ENCODE results near the gene CSTPP1. TPM values are rescaled to one million over a fixed set of nuclear protein-coding genes. Genes with fewer than 3 reads are reported as not detected.

CSTPP1 gene
- total and polyA plus RNA-seq, 2 donors (not counting 1 experiment from before 2014, with no cell fraction given): 11.5 to 29.0 TPM

- Mint-ChIP-seq H3K27me3 (peaks cover 19% of the 10 kb centered on the region), H3K27ac (no peak overlapping the region), H3K4me3 (peak overlapping the region; percentile 87), H3K4me1 (peaks cover 12% of the 10 kb centered on the region), H3K9me3 (ENCODE audit: insufficient read depth) (no peaks in the 10 kb centered on the region)
- peak; percentile 8 for DNase-seq
- no peak overlapping the region for H3K4me3 ChIP-seq (ENCODE audit: control extremely low read depth in 1 of 5, extremely low read depth in 1 of 5, insufficient read depth in 1 of 5, low read depth in 2 of 5, low read length in 4 of 5)
- intact Hi-C loops (cut with micrococcal nuclease): loop anchor here (2.0 kb wide), 1 partner anchor 61 kb away; the partner anchor contains the start of gene ACP2
- peaks cover 0 to 44% (median 15%) of the 10 kb centered on the region in 4 experiments for H3K27me3 ChIP-seq (replicated peaks in 1 of 4; ENCODE audit: control extremely low read depth in 1 of 4, control insufficient read depth in 3 of 4, insufficient read depth in 4 of 4, low read length in 3 of 4)
- peaks cover 0 to 13% (median 0%) of the 10 kb centered on the region in 3 donors for H3K9me3 ChIP-seq (ENCODE audit: control extremely low read depth in 1 of 3, control insufficient read depth in 2 of 3, insufficient read depth in 1 of 3, low read length in 2 of 3)
- ChIA-PET POLR2A (interaction anchor here (0.5 to 2.1 kb wide), 3 partner anchors 27 to 581 kb away, joined by 3 to 10 read pairs (median 4); partner anchors contain the start of gene DDB2), CTCF (interaction anchor here (0.8 to 2.4 kb wide), 5 partner anchors 10 to 225 kb away, joined by 3 to 7 read pairs (median 5); no protein-coding TSS in a partner anchor)
- peaks cover 19 to 24% of the 10 kb centered on the region in 2 donors for H3K4me1 ChIP-seq (ENCODE audit: control insufficient read depth in 2 of 2, insufficient read depth in 2 of 2, low read length in 2 of 2)
- no peak overlapping the region for H3K27ac ChIP-seq (ENCODE audit: low read length in 2 of 2)
- no peaks in the 10 kb centered on the region for H4K20me1 ChIP-seq (ENCODE audit: control insufficient read depth, insufficient read depth, low read length, poor library complexity, severe bottlenecking)
- no peaks in the 10 kb centered on the region for H3K79me2 ChIP-seq (ENCODE audit: control insufficient read depth, insufficient read depth, low read length)
- no peaks in the 10 kb centered on the region for H3K36me3 ChIP-seq (replicated peaks in 1 of 2; ENCODE audit: control extremely low read depth in 1 of 2, control insufficient read depth in 1 of 2, extremely low read depth in 1 of 2, insufficient read depth in 2 of 2, low read length in 1 of 2)
- no peak for TF ChIP-seq CTCF (IDR thresholded peaks at IDR 0.05)
- peak overlapping the region; percentile 80 for H2AFZ ChIP-seq (ENCODE audit: insufficient read depth, low read depth, low read length, poor library complexity, severe bottlenecking)
- peak overlapping the region; percentile 94 for H3K4me2 ChIP-seq (replicated peaks; ENCODE audit: low read depth, low read length, poor library complexity, severe bottlenecking)
- WGBS (ENCODE audit: insufficient coverage): 100% methylated on average over 1 of the region's 5 CpGs
- H3K9ac ChIP-seq (ENCODE audit: low read length): peak overlapping the region; percentile 65
- no peak for ATAC-seq (ENCODE audit: low read depth)
These were observed 251.2 kb downstream of the CSTPP1 start for GRCh38 chr11:47187723-47188122.

- Histone ChIP-seq H3K9me3 (ENCODE audit: control extremely low read depth in 1 of 3, control insufficient read depth in 2 of 3, insufficient read depth in 1 of 3, low read length in 2 of 3) (peaks cover 0 to 13% (median 0%) of the 10 kb centered on the region in 3 donors), H3K79me2 (ENCODE audit: control insufficient read depth, insufficient read depth, low read length) (no peaks in the 10 kb centered on the region), H3K27ac (ENCODE audit: low read length in 2 of 2) (no peak overlapping the region), H3K4me2 (replicated peaks; ENCODE audit: low read depth, low read length, poor library complexity, severe bottlenecking) (no peak overlapping the region), H4K20me1 (ENCODE audit: control insufficient read depth, insufficient read depth, low read length, poor library complexity, severe bottlenecking) (no peaks in the 10 kb centered on the region), H3K36me3 (replicated peaks in 1 of 2; ENCODE audit: control extremely low read depth in 1 of 2, control insufficient read depth in 1 of 2, extremely low read depth in 1 of 2, insufficient read depth in 2 of 2, low read length in 1 of 2) (no peaks in the 10 kb centered on the region), H3K4me1 (ENCODE audit: control insufficient read depth in 2 of 2, insufficient read depth in 2 of 2, low read length in 2 of 2) (peaks cover 19 to 24% of the 10 kb centered on the region in 2 donors), H2AFZ (ENCODE audit: insufficient read depth, low read depth, low read length, poor library complexity, severe bottlenecking) (no peak overlapping the region), H3K9ac (ENCODE audit: low read length) (no peak overlapping the region), H3K27me3 (replicated peaks in 1 of 4; ENCODE audit: control extremely low read depth in 1 of 4, control insufficient read depth in 3 of 4, insufficient read depth in 4 of 4, low read length in 3 of 4) (peaks cover 0 to 42% (median 14%) of the 10 kb centered on the region in 4 experiments), H3K4me3 (ENCODE audit: control extremely low read depth in 1 of 5, extremely low read depth in 1 of 5, insufficient read depth in 1 of 5, low read depth in 2 of 5, low read length in 4 of 5) (no peak overlapping the region)
- intact Hi-C loops (cut with micrococcal nuclease): no loop called here
- ChIA-PET CTCF (interaction anchor here (0.8 to 2.4 kb wide), 3 partner anchors 9 to 224 kb away, joined by 4 to 7 read pairs (median 5); no protein-coding TSS in a partner anchor), POLR2A (interaction anchor here (0.5 to 2.1 kb wide), 4 partner anchors 27 to 580 kb away, joined by 3 to 10 read pairs (median 4); partner anchors contain the start of gene DDB2)
- TF ChIP-seq EZH2 (IDR thresholded peaks at IDR 0.05; ENCODE audit: borderline replicate concordance, insufficient read depth, low read depth, low read length, poor library complexity, severe bottlenecking) (no peak), CTCF (IDR thresholded peaks at IDR 0.05) (no peak)
- ATAC-seq (ENCODE audit: low read depth) (no peak), DNase-seq (no peak)
- H3K9me3 Mint-ChIP-seq (ENCODE audit: insufficient read depth): no peaks in the 10 kb centered on the region
- H3K4me3 Mint-ChIP-seq: no peak overlapping the region
- H3K27me3 Mint-ChIP-seq: peaks cover 20% of the 10 kb centered on the region
- peaks cover 12% of the 10 kb centered on the region for H3K4me1 Mint-ChIP-seq
- no peak overlapping the region for H3K27ac Mint-ChIP-seq
- no CpG with 5 or more reads among the region's 1 CpG for WGBS (ENCODE audit: insufficient coverage)
These were observed 251.7 kb downstream of the CSTPP1 start for GRCh38 chr11:47188259-47188658.
